Brain pericyte (primary cell): ENCODE measurements around the gene PNPLA2.
A peak's percentile ranks its signal among the peaks of the same experiment; 100 is the strongest.

ENCODE experiments used
- DNase-seq: peaks from one replicate; pipeline ENCODE4 v3.0.0-alpha.2; 2012; ENCODE audit warnings: low read depth, low spot score

PNPLA2 gene

DNA sequence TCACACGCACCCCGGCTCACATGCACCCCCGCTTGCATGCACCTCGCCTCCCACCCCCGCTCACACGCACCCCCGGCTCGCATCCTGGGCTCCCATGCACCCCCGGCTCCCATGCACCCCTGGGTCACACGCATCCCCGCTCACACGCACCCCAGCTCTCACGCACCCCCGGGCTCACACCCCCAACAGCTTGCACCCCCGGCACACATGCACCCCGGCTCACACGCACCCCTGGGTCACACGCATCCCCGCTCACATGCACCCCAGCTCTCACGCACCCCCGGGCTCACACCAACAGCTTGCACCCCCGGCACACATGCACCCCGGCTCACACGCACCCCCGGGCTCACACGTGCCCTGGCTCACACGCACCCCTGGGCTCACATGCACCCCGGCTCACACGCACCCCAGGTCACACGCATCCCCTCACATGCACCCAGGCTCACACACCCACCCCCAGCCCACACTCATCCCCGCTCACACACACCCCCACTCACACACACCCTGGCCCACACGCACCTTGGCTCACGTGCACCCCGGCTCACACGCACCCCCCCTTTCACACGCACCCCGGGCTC lies 40.1 kb downstream of the PNPLA2 start:
- no peak for DNase-seq

DNA sequence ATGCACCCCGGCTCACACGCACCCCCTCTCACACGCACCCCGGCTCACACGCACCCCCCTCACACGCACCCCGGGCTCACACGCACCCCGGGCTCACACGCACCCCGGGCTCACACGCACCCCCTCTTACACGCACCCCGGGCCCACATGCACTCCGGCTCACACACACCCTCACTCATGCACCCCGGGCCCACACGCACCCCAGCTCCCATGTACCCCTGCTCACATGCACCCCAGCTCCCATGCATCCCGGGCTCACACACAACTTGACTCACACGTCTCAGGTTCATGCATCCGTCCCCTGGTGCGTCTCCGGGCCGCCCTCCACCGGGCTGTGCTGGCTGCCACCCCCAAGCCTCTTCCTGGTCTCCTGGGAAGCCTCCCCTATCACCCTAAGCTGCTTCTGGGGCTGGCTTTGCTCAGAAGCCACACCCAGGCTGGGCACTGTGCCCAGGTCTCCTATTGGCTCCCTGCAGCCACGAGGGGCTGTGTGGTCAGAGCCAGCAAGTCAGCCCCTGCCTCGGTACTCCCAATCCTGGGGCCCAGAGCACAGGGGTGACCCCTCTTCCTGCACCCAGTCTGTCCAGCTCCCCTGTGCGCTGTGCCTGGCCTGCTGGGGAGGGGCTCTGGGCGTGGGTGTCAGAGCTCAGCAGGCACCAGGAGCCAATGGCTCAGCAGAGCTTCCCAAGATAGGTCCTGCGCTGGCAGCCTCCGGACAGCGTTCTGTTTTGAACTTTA lies 40.8 kb downstream of the PNPLA2 start:
- DNase-seq: peak; percentile 58

DNA sequence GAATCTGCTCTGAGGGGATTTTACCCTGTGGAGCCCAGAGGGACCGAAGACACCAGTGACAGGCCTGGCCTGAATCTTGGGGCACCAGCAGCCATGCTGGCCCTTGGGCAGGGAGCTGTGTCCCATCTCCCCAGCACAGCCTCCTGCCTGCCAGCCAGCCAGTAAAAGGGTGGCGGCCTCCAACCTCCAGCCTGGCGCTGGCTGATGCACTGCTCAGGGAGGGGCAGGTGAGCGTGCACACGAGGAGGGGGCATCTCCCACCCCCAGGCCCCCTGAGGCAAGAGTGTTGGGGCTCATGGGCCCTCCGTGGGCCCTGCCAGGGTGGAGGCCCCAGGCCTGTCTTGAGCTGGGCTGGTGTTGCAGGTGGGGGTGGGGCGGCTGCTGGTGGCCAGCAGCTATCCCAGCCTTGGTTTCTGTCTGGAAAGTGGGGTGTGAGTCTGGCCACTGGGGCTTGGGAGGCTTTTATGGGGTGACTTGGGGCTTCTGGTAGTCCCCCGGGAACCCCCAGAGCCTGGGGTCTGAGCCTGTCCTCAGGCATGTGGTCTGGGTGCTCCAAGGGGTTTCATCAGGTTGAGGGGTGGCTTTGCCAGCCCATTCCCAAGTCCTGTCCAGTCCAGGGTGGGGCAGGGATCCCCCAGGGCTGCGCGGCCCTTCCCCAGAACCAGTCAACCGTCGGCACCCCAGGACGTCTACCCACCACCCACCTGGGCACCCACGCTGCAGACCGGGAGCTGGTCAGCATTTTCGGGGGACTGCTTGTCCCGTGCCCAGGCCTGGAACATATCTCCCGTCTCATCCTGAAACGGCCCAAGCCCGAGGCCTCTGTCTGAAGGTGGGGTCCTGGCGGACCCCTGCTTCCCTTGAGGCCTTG lies 41.8 kb downstream of the PNPLA2 start:
- no peak for DNase-seq

DNA sequence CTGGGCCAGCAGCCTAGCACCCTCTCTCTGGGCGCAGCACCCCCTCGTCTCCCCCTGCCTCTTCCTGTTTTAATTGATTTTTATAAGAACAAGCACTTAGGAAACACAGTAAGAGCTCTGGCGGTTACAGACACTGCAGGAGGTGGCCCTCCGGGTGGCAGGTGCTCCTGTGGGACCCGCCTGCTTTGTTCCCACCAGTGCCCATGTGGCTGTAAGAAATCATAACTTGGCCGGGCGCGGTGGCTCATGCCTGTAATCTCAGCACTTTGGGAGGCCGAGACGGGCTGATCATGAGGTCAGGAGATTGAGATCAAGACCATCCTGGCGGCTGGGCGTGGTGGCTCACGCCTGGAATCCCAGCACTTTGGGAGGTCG lies 42.4 kb downstream of the PNPLA2 start:
- no peak for DNase-seq

DNA sequence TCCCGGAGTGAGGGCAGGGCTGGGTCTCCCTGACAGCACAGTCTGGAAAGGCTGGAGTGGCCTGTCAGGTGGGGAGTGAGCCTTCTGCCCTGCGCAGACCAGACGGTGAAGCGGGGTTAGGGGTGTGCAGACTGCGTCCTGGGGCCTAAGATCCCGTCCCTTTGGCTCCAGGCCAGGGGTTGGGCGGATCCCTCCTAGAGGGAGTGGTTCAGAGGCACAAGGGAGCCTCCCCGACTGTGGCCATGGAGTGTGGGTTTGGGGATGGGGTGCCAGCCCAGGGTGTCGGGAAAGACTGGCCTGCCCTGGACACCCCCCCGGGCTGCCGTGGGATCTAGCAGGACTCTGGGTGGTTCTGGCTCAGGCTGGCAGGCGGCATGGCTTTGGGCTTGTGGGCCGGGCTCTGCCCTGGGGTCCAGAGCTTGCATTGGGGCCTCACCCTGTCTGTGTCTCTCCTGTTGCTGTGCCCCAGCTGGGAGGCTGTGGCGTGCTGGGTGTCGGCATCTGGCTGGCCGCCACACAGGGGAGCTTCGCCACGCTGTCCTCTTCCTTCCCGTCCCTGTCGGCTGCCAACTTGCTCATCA lies 43.5 kb downstream of the PNPLA2 start:
- DNase-seq: no peak

GRCh38 chr11:862696-863022 lies 43.9 kb downstream of the PNPLA2 start:
- no peak for DNase-seq

- no peak for DNase-seq
Measured at GRCh38 chr11:863023-863909, 44.6 kb downstream of the PNPLA2 start.

DNA sequence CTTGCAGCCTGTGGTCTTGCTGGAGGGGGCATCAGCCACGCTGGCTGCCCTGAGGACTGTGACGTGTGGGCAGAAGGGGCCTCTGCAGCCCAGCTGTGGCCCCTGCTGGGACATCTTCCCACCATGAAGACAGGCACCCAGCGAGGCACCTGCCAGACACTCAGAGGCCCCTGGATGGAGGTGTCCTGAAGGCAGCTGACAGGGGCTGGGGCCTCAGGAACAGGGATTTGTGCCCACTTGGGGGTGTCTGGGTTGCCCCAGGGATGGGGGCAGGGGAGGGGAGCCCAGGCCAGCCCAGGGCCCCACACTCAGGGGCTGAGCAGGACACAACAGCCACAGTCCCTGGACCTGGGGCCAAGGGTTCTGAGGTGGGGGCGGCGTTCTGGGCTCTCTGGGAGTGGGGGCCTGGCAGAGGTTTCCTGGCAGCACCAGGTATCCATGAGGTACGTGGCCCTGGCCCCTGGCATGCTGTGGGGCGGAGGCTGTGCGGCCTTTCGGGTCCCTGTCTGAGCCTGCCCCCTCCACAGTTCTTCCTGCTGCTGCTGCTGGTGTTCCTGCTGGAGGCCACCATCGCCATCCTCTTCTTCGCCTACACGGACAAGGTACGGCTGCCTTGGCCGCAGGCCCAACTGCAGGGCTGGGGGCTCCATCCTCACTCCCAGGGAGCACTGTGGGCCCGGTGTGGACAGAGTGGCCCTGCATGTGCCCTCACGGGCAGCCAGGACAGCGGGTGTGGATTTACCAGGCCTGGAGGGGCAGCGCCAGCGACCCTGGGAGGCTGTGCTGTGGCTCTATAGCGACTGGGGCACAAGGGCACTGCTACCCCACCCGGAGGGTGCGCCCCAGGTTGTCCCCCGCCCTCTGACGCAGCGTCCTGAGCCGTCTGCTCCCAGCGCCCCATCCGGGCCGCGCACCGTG lies 45.5 kb downstream of the PNPLA2 start:
- DNase-seq: no peak

GRCh38 chr11:864898-865297 lies 46.2 kb downstream of the PNPLA2 start:
- no peak for DNase-seq

GRCh38 chr11:865462-866430 lies 47.0 kb downstream of the PNPLA2 start:
- DNase-seq: no peak

GRCh38 chr11:866481-866880 lies 47.8 kb downstream of the PNPLA2 start:
- no peak for DNase-seq

DNA sequence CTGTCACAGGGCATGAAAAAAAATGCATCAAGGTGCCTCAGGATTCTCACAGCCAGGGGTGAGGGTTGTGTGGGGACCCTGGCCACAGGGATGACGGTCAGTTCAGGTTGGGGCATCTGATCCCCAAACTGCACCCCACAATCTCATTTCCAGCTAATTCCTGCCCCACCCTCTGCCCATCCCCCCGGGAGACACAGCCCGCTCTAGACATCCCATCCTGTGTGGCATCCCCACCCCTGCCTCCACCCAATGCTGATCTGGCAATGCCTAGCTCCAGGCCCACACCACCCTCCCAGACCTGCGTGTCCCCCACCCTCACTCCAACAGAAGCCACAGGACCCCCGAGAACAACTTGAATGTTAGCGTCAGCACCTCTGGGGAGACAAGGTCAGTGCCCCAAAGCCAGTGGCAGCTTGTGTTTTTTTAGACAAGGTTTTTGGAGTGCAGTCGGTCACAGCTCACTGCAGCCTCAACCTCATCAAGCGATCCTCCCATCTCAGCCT lies 49.2 kb downstream of the PNPLA2 start:
- no peak for DNase-seq

- no peak for DNase-seq
Measured at GRCh38 chr11:868394-868793, 49.7 kb downstream of the PNPLA2 start.

GRCh38 chr11:868802-869201 lies 50.1 kb downstream of the PNPLA2 start:
- DNase-seq: no peak

- DNase-seq: no peak
Measured at GRCh38 chr11:869399-870126, 50.8 kb downstream of the PNPLA2 start.

- no peak for DNase-seq
Measured at GRCh38 chr11:870127-870413, 51.4 kb downstream of the PNPLA2 start.

GRCh38 chr11:870418-870817 lies 51.7 kb downstream of the PNPLA2 start:
- no peak for DNase-seq

DNA sequence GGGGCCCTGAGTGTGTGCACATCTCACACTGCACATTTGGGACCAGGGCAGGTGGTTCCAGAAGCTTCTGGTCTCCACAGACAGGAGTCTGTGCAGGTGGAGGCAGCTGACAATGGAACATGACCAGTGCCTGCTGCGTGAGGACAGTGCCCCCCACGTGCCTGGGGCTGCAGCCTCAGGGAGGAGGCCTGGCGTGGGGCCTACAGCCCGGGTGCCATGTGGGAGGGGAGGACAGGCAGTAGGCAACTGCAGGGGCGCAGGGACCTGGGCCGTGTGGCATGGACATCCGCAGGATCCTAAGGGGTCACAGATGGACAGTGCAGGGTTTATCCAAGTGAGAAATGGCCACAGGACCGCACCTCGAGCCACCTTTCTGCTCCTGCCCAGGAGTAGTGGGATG lies 52.8 kb downstream of the PNPLA2 start:
- no peak for DNase-seq

GRCh38 chr11:872799-873198 lies 54.1 kb downstream of the PNPLA2 start:
- no peak for DNase-seq
